GM12873 (cell line): ENCODE data around the gene SEPTIN5.

ENCODE experiments used
- TF ChIP-seq, protein P1 (sequence below): IDR thresholded peaks from 2 replicates; pipeline ENCODE4 v1.5.1; 2012; ENCODE audit warnings: low read depth, mild to moderate bottlenecking, moderate library complexity, low read length, control low read depth; ENCODE audit not compliant: insufficient read depth; ENCODE audit errors: missing control alignments

The SEPTIN5 gene

DNA sequence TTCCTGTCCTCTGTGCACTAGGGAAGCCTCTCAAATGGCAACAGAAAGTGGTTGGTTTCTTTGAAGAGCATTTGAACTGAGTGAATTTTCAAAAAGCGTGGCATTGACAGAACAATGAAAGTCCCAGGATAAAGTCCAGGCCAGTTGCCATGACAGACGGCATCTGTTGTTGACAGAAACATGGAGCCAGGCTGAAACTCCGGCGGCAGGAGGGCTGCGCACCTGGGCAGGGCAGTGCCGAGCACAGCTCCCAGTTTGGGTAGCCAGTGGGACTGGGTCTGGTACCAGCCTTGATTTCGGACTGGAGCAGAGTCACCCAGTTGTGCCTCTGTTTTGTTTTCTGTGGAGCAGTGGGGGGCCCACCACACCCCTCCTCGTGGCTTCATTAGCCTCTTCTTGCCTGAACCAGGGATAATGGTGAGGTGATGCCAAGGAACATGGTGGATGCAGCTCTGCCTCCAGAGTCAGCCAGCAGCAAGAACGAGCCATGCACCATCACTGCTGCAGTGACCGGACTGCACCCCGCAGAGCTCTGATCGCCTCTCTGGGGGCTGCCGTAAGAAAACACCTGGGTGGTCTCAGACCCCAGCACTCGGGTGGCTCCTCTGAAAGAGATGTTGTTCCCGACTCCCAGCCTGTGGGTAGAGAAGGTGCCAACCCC is 9.8 kb upstream of the SEPTIN5 start:
- TF ChIP-seq, protein P1, sequence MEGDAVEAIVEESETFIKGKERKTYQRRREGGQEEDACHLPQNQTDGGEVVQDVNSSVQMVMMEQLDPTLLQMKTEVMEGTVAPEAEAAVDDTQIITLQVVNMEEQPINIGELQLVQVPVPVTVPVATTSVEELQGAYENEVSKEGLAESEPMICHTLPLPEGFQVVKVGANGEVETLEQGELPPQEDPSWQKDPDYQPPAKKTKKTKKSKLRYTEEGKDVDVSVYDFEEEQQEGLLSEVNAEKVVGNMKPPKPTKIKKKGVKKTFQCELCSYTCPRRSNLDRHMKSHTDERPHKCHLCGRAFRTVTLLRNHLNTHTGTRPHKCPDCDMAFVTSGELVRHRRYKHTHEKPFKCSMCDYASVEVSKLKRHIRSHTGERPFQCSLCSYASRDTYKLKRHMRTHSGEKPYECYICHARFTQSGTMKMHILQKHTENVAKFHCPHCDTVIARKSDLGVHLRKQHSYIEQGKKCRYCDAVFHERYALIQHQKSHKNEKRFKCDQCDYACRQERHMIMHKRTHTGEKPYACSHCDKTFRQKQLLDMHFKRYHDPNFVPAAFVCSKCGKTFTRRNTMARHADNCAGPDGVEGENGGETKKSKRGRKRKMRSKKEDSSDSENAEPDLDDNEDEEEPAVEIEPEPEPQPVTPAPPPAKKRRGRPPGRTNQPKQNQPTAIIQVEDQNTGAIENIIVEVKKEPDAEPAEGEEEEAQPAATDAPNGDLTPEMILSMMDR, result no peak

GRCh38 chr22:19705181-19705934 is 8.9 kb upstream of the SEPTIN5 start:
- TF ChIP-seq, protein P1, result no peak

- TF ChIP-seq, protein P1, result no peak
Observed at GRCh38 chr22:19706661-19707151, 7.6 kb upstream of the SEPTIN5 start.

GRCh38 chr22:19707347-19708290 is 6.7 kb upstream of the SEPTIN5 start:
- TF ChIP-seq, protein P1, result no peak

- TF ChIP-seq, protein P1, result no peak
Observed at GRCh38 chr22:19708321-19709011, 5.8 kb upstream of the SEPTIN5 start.

GRCh38 chr22:19709063-19709769 is 5.1 kb upstream of the SEPTIN5 start:
- TF ChIP-seq, protein P1, result no peak
